ENCODE data around the gene UPK3BL2.
"Not testable (repeated sequence)": the region's sequence is repeated elsewhere in the genome, so short reads cannot be mapped to it uniquely, and the experiment has no call there.

- not testable (repeated sequence) for TF ChIP-seq EZH2 (IDR thresholded peaks at IDR 0.05; ENCODE audit: insufficient read depth, poor library complexity, severe bottlenecking); EZH2phosphoT487 (IDR thresholded peaks at IDR 0.05; ENCODE audit: insufficient read depth, low read depth)
Observed at GRCh38 chr7:102583495-102583894, 40.0 kb upstream of the UPK3BL2 start.
